ENCODE data around the gene P3H2. TPM values are rescaled to one million over a fixed set of nuclear protein-coding genes. Genes with fewer than 3 reads are reported as not detected.
"Not testable (repeated sequence)": the region's sequence is repeated elsewhere in the genome, so short reads cannot be mapped to it uniquely, and the experiment has no call there.

The P3H2 gene
- total RNA-seq, 6 experiments from 2014 or later = 37.6 to 43.2 (median 39.5) TPM

GRCh38 chr3:190072856-190073255 is 47.8 kb downstream of the P3H2 start:
- Mint-ChIP-seq H3K9me3 (no peaks in the 10 kb centered on the region), H3K36me3 (ENCODE audit: low read depth) (peaks cover 6% of the 10 kb centered on the region), H3K4me3 (peak overlapping the region; percentile 41), H3K4me1 (ENCODE audit: low read depth) (peaks cover 69% of the 10 kb centered on the region), H3K27ac (peak overlapping the region; percentile 79), H3K27me3 (ENCODE audit: insufficient read depth) (no peaks in the 10 kb centered on the region)
- no peak for DNase-seq
- TF ChIP-seq, protein P1, sequence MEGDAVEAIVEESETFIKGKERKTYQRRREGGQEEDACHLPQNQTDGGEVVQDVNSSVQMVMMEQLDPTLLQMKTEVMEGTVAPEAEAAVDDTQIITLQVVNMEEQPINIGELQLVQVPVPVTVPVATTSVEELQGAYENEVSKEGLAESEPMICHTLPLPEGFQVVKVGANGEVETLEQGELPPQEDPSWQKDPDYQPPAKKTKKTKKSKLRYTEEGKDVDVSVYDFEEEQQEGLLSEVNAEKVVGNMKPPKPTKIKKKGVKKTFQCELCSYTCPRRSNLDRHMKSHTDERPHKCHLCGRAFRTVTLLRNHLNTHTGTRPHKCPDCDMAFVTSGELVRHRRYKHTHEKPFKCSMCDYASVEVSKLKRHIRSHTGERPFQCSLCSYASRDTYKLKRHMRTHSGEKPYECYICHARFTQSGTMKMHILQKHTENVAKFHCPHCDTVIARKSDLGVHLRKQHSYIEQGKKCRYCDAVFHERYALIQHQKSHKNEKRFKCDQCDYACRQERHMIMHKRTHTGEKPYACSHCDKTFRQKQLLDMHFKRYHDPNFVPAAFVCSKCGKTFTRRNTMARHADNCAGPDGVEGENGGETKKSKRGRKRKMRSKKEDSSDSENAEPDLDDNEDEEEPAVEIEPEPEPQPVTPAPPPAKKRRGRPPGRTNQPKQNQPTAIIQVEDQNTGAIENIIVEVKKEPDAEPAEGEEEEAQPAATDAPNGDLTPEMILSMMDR (IDR thresholded peaks at IDR 0.05) = no peak

DNA sequence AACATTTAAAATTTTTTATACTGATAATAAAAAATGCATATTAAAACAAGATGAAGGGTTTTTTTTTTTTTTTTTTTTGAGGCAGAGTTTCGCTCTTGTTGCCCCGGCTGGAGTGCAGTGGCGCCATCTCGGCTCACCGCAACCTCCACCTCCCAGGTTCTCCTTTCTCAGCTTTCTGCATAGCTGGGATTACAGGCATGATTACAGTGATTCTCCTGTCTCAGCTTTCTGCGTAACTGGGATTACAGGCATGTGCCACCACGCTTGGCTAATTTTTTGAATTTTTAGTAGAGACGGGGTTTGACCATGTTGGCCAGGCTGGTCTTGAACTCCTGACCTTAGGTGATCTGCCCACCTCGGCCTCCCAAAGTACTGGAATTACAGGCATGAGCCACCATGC is 48.8 kb downstream of the P3H2 start:
- not testable (repeated sequence) for DNase-seq; H3K4me3 Mint-ChIP-seq; H3K27me3 Mint-ChIP-seq (ENCODE audit: insufficient read depth)

GRCh38 chr3:190070622-190071347 is 49.9 kb downstream of the P3H2 start:
- no peak overlapping the region; the same call in 1 of the 2 replicates for H3K27ac Mint-ChIP-seq
- peaks cover 6% of the 10 kb centered on the region for H3K36me3 Mint-ChIP-seq (ENCODE audit: low read depth)
- H3K4me3 Mint-ChIP-seq = no peak overlapping the region
- H3K4me1 Mint-ChIP-seq (ENCODE audit: low read depth) = peaks cover 57% of the 10 kb centered on the region
- H3K27me3 Mint-ChIP-seq (ENCODE audit: insufficient read depth) = no peaks in the 10 kb centered on the region
- TF ChIP-seq, protein P1 (IDR thresholded peaks at IDR 0.05) = no peak
- DNase-seq = no peak
- H3K9me3 Mint-ChIP-seq = no peaks in the 10 kb centered on the region

More for the DNA sequence above, 48.8 kb downstream of the P3H2 start:
- H3K36me3 Mint-ChIP-seq (ENCODE audit: low read depth); H3K27ac Mint-ChIP-seq; H3K9me3 Mint-ChIP-seq: not testable (repeated sequence)
- H3K4me1 Mint-ChIP-seq (ENCODE audit: low read depth) = peaks cover 66% of the 10 kb centered on the region

- Mint-ChIP-seq H3K27me3 (ENCODE audit: insufficient read depth) (no peaks in the 10 kb centered on the region), H3K9me3 (no peaks in the 10 kb centered on the region), H3K36me3 (ENCODE audit: low read depth) (peaks cover 6% of the 10 kb centered on the region), H3K4me3 (no peak overlapping the region), H3K27ac (peak overlapping the region; percentile 47; the same call in 1 of the 2 replicates), H3K4me1 (ENCODE audit: low read depth) (peaks cover 68% of the 10 kb centered on the region)
- TF ChIP-seq, protein P1 (IDR thresholded peaks at IDR 0.05) = no peak
- no peak for DNase-seq
Measured at GRCh38 chr3:190065204-190065603, 55.5 kb downstream of the P3H2 start.

DNA sequence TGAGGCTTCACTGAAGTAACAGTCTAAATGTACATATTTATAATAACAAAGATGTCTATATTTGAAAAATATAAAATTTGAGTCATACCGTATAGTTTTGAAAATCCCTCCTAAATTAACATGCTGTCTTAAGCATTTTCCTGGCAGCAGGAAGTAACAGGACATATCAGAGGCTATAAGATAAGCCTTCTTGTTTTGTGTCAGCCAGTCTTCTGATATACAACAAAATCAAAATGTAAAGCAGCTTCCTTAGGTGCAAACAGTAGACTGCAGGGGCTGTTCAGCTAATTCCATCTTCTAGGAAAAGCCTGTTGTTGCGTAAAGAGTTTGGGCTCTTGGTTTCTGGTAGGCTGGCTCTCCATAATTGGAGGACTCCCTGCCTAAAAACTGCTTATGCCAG is 56.0 kb downstream of the P3H2 start:
- H3K27ac Mint-ChIP-seq = peak overlapping the region; percentile 47
- no peak overlapping the region; the same call in 1 of the 2 replicates for H3K4me3 Mint-ChIP-seq
- TF ChIP-seq, protein P1 (IDR thresholded peaks at IDR 0.05) = no peak
- no peaks in the 10 kb centered on the region for H3K27me3 Mint-ChIP-seq (ENCODE audit: insufficient read depth)
- no peaks in the 10 kb centered on the region for H3K9me3 Mint-ChIP-seq
- DNase-seq = no peak
- H3K4me1 Mint-ChIP-seq (ENCODE audit: low read depth) = peaks cover 70% of the 10 kb centered on the region
- peaks cover 5% of the 10 kb centered on the region for H3K36me3 Mint-ChIP-seq (ENCODE audit: low read depth)

DNA sequence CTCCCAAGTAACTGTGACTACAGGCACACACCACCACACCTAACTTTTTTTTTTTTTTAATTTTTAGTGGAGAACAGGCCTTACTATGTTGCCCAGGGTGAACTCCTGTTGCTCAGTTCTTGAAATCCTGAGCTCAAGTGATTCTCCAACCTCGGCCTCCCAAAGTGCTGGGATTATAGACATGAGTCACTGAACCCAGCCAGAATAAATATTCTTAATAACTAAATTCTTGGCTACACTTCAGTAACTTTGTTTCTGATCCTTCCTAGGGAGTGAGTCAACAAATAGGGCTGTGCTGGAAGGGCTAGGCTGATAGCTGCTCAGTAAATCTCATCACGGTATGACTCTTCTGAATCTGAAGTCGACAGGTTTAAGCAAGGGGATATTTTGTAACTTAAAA is 56.6 kb downstream of the P3H2 start:
- peak overlapping the region; percentile 62 for H3K4me3 Mint-ChIP-seq
- peaks cover 70% of the 10 kb centered on the region for H3K4me1 Mint-ChIP-seq (ENCODE audit: low read depth)
- H3K9me3 Mint-ChIP-seq = no peaks in the 10 kb centered on the region
- TF ChIP-seq, protein P1 (IDR thresholded peaks at IDR 0.05) = no peak
- no peaks in the 10 kb centered on the region; the same call in 1 of the 2 replicates for H3K27me3 Mint-ChIP-seq (ENCODE audit: insufficient read depth)
- peak; percentile 93 for DNase-seq
- no peaks in the 10 kb centered on the region; the same call in 1 of the 2 replicates for H3K36me3 Mint-ChIP-seq (ENCODE audit: low read depth)
- H3K27ac Mint-ChIP-seq = peak overlapping the region; percentile 83

Measured in HFFc6 (cell line).